Upper lobe of left lung (tissue), 6 donors: Measurements from ENCODE around the gene ARF3. TPM values are rescaled to one million over a fixed set of nuclear protein-coding genes. Genes with fewer than 3 reads are reported as not detected.

Source experiments
- ATAC-seq, 2 donors: fragments of 200-7000 bp; cut with Tn5 transposase; one replicate each; pipeline ENCODE4 v1.9.1; 2022; ENCODE audit warnings: mild to moderate bottlenecking in 2 of 2, moderate library complexity in 2 of 2; ENCODE audit not compliant: low FRiP score in 2 of 2
- DNase-seq, 2 donors: peaks; one replicate each; pipeline ENCODE4 v3.0.0-alpha.2; 2019 to 2020
- H3K27ac ChIP-seq, 4 donors: fragments of 200-600 bp; sonication (generic); one replicate each; pipeline ENCODE4 v1.5.1; 2016 to 2019
- H3K27me3 ChIP-seq, 4 donors: fragments of 200-600 bp; sonication (generic); one replicate each; pipeline ENCODE4 v1.5.1; 2017 to 2019
- H3K36me3 ChIP-seq, 4 donors: fragments of 200-600 bp; sonication (generic); one replicate each; pipeline ENCODE4 v1.5.1; 2016 to 2019
- H3K4me1 ChIP-seq, 4 donors: fragments of 200-600 bp; sonication (generic); one replicate each; pipeline ENCODE4 v1.5.1; 2018 to 2019
- H3K4me3 ChIP-seq, 4 donors: fragments of 200-600 bp; sonication (generic); one replicate each; pipeline ENCODE4 v1.5.1; 2017 to 2019; ENCODE audit warnings: mild to moderate bottlenecking in 2 of 4, moderate library complexity in 1 of 4
- H3K9me3 ChIP-seq, 4 donors: fragments of 200-600 bp; sonication (generic); one replicate each; pipeline ENCODE4 v1.5.1; 2018 to 2019
- EP300 ChIP-seq, 4 donors: sonication (generic); formaldehyde crosslinking; IDR thresholded peaks; one replicate each; pipeline ENCODE4 v1.5.1; 2017; ENCODE audit warnings: antibody characterized with exemption in 4 of 4, control low read depth in 2 of 4
- POLR2A ChIP-seq, 4 donors: fragments of 450-650 bp; IDR thresholded peaks; one replicate each; pipeline ENCODE4 v1.5.1; 2016 to 2017; ENCODE audit warnings: antibody characterized with exemption in 4 of 4, mild to moderate bottlenecking in 2 of 4
- POLR2AphosphoS5 ChIP-seq, 2 donors: sonication (generic); formaldehyde crosslinking; IDR thresholded peaks; one replicate each; pipeline ENCODE4 v1.5.1; 2017; ENCODE audit warnings: antibody characterized with exemption in 2 of 2
- WGBS, 2 donors: methylation state at CpG; one replicate each; pipeline ENCODE4 v1.1.5; 2017 to 2018; 5-methylcytosine and 5-hydroxymethylcytosine counted together
- total RNA-seq, 6 donors: library from RNA; depleted of rRNA in 4 of 6; stranded (reverse); fragments of >200 nt in 4 of 6; gene quantifications; one replicate each; pipeline versions ENCODE4 v1.1.0 to v1.2.1, GENCODE V29; 2016 to 2021
- TF ChIP-seq, protein P1 (sequence below), 6 experiments: fragments of 450-650 bp in 4 of 6; fragments of 200-600 bp in 2 of 6; sonication (generic) in 2 of 6; IDR thresholded peaks; one replicate each; pipeline ENCODE4 v1.5.1; 2016 to 2019; ENCODE audit warnings: antibody characterized with exemption in 6 of 6
- donor health status: DM: no; HTN: no; CAD: no; lungs with moderate emphysema.
- donor health status: DM: no; HTN: yes; CAD: no; lungs with severe emphysema.

Gene ARF3
- 100 to 1,000 TPM in 3 of 6 donors, 10 to 100 TPM in 3; 67.4 to 178 (median 99.2) TPM for total RNA-seq

DNA sequence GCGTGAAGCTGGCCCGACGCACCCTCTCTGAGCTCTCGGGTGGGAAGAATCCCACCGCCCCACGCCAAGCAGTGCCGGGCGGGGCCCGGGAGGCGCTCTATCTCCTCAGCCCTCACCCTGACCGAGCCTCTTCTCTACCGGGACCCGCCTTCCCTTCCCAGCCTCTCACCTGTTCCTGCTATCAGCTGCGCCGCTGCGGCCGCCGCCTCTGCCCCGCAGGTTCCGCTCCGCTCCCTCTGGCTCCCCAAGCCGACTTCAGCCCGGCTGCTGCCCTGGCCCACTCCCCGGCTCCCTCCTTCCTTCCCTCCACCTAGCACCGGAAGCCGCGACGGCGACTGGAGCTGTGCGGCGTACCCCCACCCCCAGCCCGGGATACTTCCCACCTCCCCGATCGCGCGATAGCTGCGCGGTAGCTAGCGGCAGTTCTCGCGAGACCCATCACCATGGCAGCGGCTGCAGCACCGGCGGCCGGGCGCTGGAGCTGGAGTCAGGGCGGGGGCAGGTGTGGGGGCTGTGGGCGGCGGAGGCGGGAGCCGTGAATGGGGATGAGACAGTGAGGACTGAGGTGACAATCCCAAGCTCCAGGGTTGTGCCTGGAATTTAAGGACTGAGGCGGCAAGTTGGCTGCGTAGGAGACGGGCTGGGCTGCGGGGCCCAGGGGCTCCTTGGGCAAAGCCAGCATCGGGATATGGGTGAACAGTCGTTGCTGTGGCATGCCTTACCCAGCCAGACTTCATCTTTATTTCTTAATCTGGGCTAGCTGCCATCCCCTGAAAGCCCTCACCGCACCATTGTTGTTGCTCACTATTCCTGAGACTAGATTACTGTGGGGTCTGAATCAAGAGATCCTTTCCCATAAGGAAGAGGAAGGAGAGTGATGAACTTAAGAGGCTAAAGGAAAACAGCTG lies at the start of gene ARF3:
ARF3 (minus strand) TSS at position 347 of the 908 bp plus-strand sequence. CDS start 16,392 bp downstream, outside the sequence.
- Histone ChIP-seq H3K9me3 (no peaks in the 10 kb centered on the region), H3K27ac (peak within 1 kb of the TSS; percentile 78 to 96 (median 91)), H3K36me3 (peaks cover 0 to 24% (median 0%) of the 10 kb centered on the region in 4 donors), H3K4me1 (peaks cover 25 to 27% (median 27%) of the 10 kb centered on the region in 4 donors), H3K27me3 (no peaks in the 10 kb centered on the region), H3K4me3 (peak within 1 kb of the TSS; percentile 71 to 100 (median 98))
- TF ChIP-seq, protein P1, sequence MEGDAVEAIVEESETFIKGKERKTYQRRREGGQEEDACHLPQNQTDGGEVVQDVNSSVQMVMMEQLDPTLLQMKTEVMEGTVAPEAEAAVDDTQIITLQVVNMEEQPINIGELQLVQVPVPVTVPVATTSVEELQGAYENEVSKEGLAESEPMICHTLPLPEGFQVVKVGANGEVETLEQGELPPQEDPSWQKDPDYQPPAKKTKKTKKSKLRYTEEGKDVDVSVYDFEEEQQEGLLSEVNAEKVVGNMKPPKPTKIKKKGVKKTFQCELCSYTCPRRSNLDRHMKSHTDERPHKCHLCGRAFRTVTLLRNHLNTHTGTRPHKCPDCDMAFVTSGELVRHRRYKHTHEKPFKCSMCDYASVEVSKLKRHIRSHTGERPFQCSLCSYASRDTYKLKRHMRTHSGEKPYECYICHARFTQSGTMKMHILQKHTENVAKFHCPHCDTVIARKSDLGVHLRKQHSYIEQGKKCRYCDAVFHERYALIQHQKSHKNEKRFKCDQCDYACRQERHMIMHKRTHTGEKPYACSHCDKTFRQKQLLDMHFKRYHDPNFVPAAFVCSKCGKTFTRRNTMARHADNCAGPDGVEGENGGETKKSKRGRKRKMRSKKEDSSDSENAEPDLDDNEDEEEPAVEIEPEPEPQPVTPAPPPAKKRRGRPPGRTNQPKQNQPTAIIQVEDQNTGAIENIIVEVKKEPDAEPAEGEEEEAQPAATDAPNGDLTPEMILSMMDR (IDR thresholded peaks at IDR 0.05) = peak in 1 of 6 experiments; percentile 11
- TF ChIP-seq EP300 (IDR thresholded peaks at IDR 0.05) (no peak), POLR2A (IDR thresholded peaks at IDR 0.05) (peak in 3 of 4 donors; percentile 45 to 79 (median 75)), POLR2AphosphoS5 (IDR thresholded peaks at IDR 0.05) (peak; percentile 91 to 93)
- ATAC-seq (peak; percentile 96), DNase-seq (peak; percentile 96 to 97)
- WGBS, 2 donors = 0 to 2% methylated on average over 39 to 56 of the region's 58 CpGs

DNA sequence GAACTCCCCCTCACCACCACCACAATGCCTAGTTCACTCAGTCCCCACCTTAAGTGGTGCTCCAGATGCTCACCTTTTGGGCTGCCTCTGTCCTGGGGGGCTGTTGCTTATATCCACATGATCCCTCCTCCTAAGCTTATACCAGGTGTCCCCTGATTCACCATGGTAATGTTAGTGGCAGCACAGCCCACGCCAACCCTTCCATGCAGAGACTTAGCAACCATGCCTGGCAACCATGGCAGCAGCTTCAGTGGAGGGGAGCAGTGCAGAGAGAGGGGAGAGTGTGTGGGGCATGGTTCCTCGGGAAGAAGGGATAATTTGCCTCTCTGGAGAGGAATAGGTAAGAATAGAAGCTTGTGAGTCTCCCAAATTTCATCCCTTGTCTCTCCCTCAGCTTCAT lies 43.1 kb upstream of the ARF3 start:
- TF ChIP-seq POLR2A (IDR thresholded peaks at IDR 0.05) (no peak), POLR2AphosphoS5 (IDR thresholded peaks at IDR 0.05) (no peak), EP300 (IDR thresholded peaks at IDR 0.05) (no peak)
- TF ChIP-seq, protein P1 (IDR thresholded peaks at IDR 0.05) = no peak
- 89 to 93% methylated on average over 2 of the region's 2 CpGs for WGBS, 2 donors
- H3K27ac ChIP-seq = no peak overlapping the region
- H3K9me3 ChIP-seq = no peaks in the 10 kb centered on the region
- DNase-seq = no peak
- H3K4me1 ChIP-seq = peaks cover 33 to 44% (median 42%) of the 10 kb centered on the region in 4 donors
- ATAC-seq = no peak
- H3K36me3 ChIP-seq = peaks cover 0 to 52% (median 43%) of the 10 kb centered on the region in 4 donors
- peaks cover 0 to 32% (median 19%) of the 10 kb centered on the region in 4 donors for H3K27me3 ChIP-seq
- H3K4me3 ChIP-seq = no peak overlapping the region

DNA sequence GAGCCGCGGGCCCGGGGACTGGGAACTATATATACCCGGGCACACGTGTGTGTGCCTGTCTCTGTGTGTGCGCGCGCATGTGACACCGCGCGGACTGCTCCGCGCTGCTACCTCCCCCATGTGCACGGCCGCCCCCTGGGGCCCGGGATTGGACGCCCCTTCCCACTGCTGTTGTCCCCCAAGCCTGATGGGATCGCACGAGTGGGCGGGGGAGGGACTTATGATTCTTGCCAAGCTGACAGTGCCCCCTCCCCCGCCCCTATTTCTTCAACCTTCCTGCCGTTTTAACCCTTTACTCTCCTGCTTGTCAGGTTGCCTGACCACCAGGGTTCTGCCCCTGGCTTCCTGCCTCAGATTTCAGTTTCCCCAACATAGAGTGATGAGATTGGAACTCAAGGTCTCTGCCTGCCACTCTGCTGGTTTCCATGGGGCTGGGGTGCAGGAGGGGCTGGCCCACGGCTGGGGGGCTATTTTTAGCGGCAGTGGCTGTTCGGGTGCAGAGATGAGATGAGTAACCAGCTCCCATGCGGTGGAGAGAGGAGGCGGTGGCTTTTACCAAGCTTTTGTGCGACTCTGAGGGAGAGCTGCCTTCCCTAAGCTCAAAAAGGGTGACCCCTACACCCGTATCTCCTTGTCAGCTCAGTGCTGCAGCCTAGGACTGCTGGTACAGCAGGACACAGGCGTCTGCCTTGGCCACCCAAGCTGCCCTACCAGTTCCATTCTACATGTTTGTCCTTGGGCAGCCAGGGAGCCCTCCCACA lies 42.3 kb upstream of the ARF3 start, which contains the start of gene DDN:
DDN (minus strand) TSS at position 5 of the 761 bp plus-strand sequence. CDS start 88 bp downstream, outside the sequence.
- 5 to 7% methylated on average over 18 to 20 of the region's 30 CpGs for WGBS, 2 donors
- H3K36me3 ChIP-seq = peaks cover 0 to 44% (median 35%) of the 10 kb centered on the region in 4 donors
- no peak within 1 kb of the TSS for H3K27ac ChIP-seq
- peaks cover 0 to 38% (median 25%) of the 10 kb centered on the region in 4 donors for H3K27me3 ChIP-seq
- peak within 1 kb of the TSS; percentile 30 to 61 (median 49) for H3K4me3 ChIP-seq
- TF ChIP-seq, protein P1 (IDR thresholded peaks at IDR 0.05) = no peak
- TF ChIP-seq POLR2A (IDR thresholded peaks at IDR 0.05) (no peak), POLR2AphosphoS5 (IDR thresholded peaks at IDR 0.05) (no peak)
- DNase-seq (peak in 1 of 2 donors; percentile 89), ATAC-seq (no peak)
- H3K9me3 ChIP-seq = no peaks in the 10 kb centered on the region
- peaks cover 36 to 50% (median 47%) of the 10 kb centered on the region in 4 donors for H3K4me1 ChIP-seq

DNA sequence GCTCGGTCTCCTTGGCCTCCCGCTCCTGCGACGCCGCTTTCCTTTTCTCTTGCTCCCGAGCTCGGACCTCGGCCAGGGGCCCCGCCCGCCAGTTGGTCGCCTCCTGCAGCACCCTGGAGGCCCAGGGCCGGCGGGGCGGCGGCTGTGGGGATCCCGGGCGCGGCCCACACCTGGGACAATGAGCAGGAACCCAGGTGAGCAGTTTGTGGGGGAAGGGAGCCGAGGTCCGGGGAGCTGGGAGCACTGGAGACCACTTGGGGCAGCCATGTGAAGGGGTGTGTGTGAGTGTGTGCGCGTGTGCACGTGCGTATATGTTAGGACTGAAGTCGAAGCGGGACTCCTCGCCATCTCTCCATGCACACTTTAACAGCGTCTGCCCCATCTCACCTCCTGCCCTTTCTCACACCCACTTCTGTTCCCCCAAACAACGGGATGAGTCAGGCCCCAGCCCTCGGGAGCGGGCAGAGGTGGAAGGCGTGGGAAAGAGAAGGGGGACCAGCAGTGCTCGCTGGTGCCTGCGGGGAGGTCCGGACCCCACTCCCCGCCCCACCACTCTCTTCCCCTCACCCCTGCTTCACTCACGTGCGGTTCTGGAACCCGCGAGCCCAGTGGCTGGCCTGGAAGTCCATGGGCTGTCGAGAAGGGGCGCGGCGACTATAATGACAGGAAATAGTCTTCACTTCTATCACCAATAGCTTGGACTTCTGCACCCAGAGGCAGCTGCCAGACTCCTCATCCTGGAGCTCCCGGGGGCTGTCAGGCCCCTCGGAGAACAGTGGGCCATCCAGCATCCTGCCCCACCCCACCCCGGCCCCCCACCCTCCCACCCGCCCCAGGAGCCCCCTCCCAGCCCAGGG lies 41.4 kb upstream of the ARF3 start:
- Histone ChIP-seq H3K4me1 (peaks cover 36 to 51% (median 47%) of the 10 kb centered on the region in 4 donors), H3K4me3 (peak overlapping the region; percentile 30 to 61 (median 49)), H3K9me3 (no peaks in the 10 kb centered on the region), H3K27me3 (peaks cover 0 to 41% (median 28%) of the 10 kb centered on the region in 4 donors), H3K36me3 (peaks cover 0 to 36% (median 27%) of the 10 kb centered on the region in 4 donors), H3K27ac (no peak overlapping the region)
- ATAC-seq = peak in 1 of 2 donors; percentile 13
- TF ChIP-seq EP300 (IDR thresholded peaks at IDR 0.05) (no peak), POLR2A (IDR thresholded peaks at IDR 0.05) (no peak), POLR2AphosphoS5 (IDR thresholded peaks at IDR 0.05) (no peak)
- TF ChIP-seq, protein P1 (IDR thresholded peaks at IDR 0.05) = no peak
- peak in 1 of 2 donors; percentile 89 for DNase-seq
- WGBS, 2 donors = 0 to 3% methylated on average over 8 to 38 of the region's 48 CpGs
